CD4-positive, alpha-beta T cell (primary cell): ENCODE results near the gene PNPLA3. TPM values are rescaled to one million over a fixed set of nuclear protein-coding genes. Genes with fewer than 3 reads are reported as not detected.

ENCODE experiments used
- ATAC-seq: fragments of 200-7000 bp; cut with Tn5 transposase; one replicate; pipeline ENCODE4 v1.10.0; 2022; ENCODE audit warnings: mild to moderate bottlenecking; ENCODE audit not compliant: poor library complexity
- CTCF ChIA-PET: fragments of 350-600 bp; sonication (Branson Sonifier 250); formaldehyde crosslinking; loops from one replicate; lab custom pipeline; 2021; ENCODE audit warnings: antibody characterized with exemption, inconsistent platforms; lab: Charles Lee
- POLR2A ChIA-PET: fragments of 350-600 bp; sonication (Branson Sonifier 250); formaldehyde crosslinking; loops from one replicate; lab custom pipeline; 2021; ENCODE audit warnings: antibody characterized with exemption, inconsistent platforms; lab: Charles Lee
- DNase-seq, 14 experiments: peaks; one replicate each; pipeline ENCODE4 v3.0.0-alpha.2; 2013 to 2020; ENCODE audit warnings: mixed read lengths in 2 of 14
- H3K27ac ChIP-seq, 2 donors: one replicate each; pipeline versions ENCODE4 v1.5.1 to v1.7.0; 2013; ENCODE audit warnings: low read length in 2 of 2, low read depth in 1 of 2, mild to moderate bottlenecking in 1 of 2
- H3K27me3 ChIP-seq, 2 experiments: 1 replicate in 1 of 2; 2 replicates in 1 of 2; pipeline versions ENCODE4 v1.6.1 to v1.7.0; 2013; ENCODE audit warnings: low read length in 2 of 2, control low read depth in 1 of 2, mild to moderate bottlenecking in 1 of 2, moderate library complexity in 1 of 2; ENCODE audit not compliant: insufficient read depth in 2 of 2, control insufficient read depth in 1 of 2
- H3K36me3 ChIP-seq: one replicate; pipeline ENCODE4 v1.6.1; 2013; ENCODE audit warnings: low read length, control low read depth; ENCODE audit not compliant: insufficient read depth
- H3K4me1 ChIP-seq: one replicate; pipeline ENCODE4 v1.6.1; 2013; ENCODE audit warnings: low read length, control low read depth; ENCODE audit not compliant: insufficient read depth
- H3K4me3 ChIP-seq: one replicate; pipeline ENCODE4 v1.5.1; 2013; ENCODE audit warnings: mild to moderate bottlenecking, low read length, moderate library complexity
- H3K9me3 ChIP-seq, 2 experiments: 1 replicate in 1 of 2; 2 replicates in 1 of 2; pipeline versions ENCODE4 v1.6.1 to v1.7.0; 2013; ENCODE audit warnings: low read length in 2 of 2, mild to moderate bottlenecking in 2 of 2, control low read depth in 1 of 2, moderate library complexity in 1 of 2; ENCODE audit not compliant: control insufficient read depth in 1 of 2, insufficient read depth in 1 of 2
- H3K27ac Mint-ChIP-seq: one replicate; pipeline ENCODE4 v1.8.0; 2020; ENCODE audit warnings: mixed read lengths
- H3K27me3 Mint-ChIP-seq: one replicate; pipeline ENCODE4 v1.8.0; 2021; ENCODE audit warnings: mixed read lengths
- H3K36me3 Mint-ChIP-seq: one replicate; pipeline ENCODE4 v1.8.0; 2021; ENCODE audit warnings: low read depth, mixed read lengths
- H3K4me1 Mint-ChIP-seq: one replicate; pipeline ENCODE4 v1.8.0; 2021; ENCODE audit warnings: low read depth, mixed read lengths
- H3K4me3 Mint-ChIP-seq: one replicate; pipeline ENCODE4 v1.8.0; 2020; ENCODE audit warnings: mild to moderate bottlenecking, mixed read lengths
- H3K9me3 Mint-ChIP-seq: one replicate; pipeline ENCODE4 v1.8.0; 2020; ENCODE audit warnings: mixed read lengths
- CTCF ChIP-seq: fragments of 200-600 bp; IDR thresholded peaks from one replicate; pipeline ENCODE4 v1.8.0; 2022; ENCODE audit warnings: antibody characterized with exemption, mild to moderate bottlenecking
- intact Hi-C, 2 experiments: fragments of 100-400 bp; cut with DNase I in 1 of 2; cut with micrococcal nuclease in 1 of 2; formaldehyde crosslinking; loops; one replicate each; pipeline versions ENCODE4 v1.15.1 to v1.9.0; 2023 to 2025; cut with DNase I, micrococcal nuclease
- total RNA-seq, 174 experiments: library from RNA in 2 of 174; stranded (reverse) in 2 of 174; gene quantifications; one replicate each; pipeline ENCODE4 v1.2.3 and lab custom pipeline; 2021 to 2026

PNPLA3 gene
- total RNA-seq, 2 experiments from 2014 or later: not detected

DNA sequence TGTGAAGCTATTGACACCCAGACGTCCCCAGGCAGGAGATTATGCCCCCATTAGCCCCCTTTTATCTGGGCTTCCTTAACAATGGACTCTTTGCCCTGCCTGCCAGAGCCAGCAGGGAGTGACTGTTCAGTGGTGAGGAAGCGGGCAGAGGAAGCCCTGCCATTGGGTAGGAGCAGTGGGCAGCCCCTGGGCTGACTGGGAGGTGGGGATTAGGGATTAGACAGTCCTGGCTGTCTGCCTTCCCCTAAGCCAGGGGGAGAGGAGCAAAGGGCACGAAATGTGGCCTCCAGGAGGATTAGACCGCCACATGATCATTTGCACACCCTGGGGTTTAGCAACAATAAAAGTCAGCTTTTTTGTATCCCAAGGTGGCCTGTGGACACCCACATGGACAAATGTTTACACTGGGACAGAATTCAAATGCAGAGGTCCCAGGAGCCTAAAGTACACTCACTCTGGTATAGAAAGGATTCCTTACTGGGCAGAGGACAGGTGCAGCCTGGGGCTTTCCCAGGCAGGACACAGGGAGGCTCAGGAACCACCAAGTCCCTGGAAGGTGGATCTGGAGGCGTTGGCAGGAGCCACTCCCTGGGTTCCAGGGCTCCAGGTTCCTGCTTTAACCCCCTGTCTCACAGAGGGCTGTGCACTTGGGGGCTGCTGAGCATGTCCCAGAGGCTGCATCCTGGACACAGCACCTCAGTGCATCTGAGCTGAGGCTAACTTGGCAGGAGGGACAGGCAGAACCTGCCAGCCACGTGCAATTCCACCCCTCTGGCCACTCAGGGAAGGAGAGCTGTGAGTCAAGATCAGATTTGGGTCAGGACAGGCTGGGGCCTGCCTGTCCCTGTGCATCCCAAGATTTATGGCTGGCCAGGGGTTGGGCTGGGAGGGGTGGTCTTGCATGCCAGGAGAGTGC lies 2.1 kb downstream of the PNPLA3 start:
- DNase-seq (no peak), ATAC-seq (no peak)
- Histone ChIP-seq H3K4me3 (no peak overlapping the region), H3K4me1 (peaks cover 15% of the 10 kb centered on the region), H3K27ac (no peak overlapping the region), H3K9me3 (peaks cover 0 to 10% of the 10 kb centered on the region in 2 experiments), H3K36me3 (no peaks in the 10 kb centered on the region), H3K27me3 (peaks cover 17 to 20% of the 10 kb centered on the region in 2 experiments)
- CTCF ChIA-PET: no interaction called here
- intact Hi-C loops: no loop called here
- Mint-ChIP-seq H3K4me1 (peaks cover 5% of the 10 kb centered on the region), H3K27me3 (peaks cover 34% of the 10 kb centered on the region), H3K36me3 (no peaks in the 10 kb centered on the region), H3K9me3 (no peaks in the 10 kb centered on the region), H3K4me3 (peak overlapping the region; percentile 73), H3K27ac (no peak overlapping the region)
- POLR2A ChIA-PET: no interaction called here
- TF ChIP-seq CTCF: no peak

DNA sequence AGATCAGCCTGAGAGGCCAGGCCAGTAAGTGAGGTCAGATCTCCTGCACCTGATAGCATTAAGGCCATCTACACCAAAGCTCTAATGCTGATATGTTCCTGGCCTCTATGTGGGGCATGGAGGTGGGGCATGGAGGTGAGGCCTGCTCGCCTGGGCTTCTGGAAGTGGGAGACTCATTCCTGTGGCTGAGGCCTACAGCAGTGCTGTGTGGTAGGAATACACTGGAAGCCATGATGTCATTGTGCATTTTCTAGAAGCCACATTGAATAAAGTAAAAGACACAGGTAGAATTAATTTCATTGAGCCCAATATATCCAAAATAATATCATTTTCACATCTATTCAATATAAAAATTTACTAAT lies 2.7 kb downstream of the PNPLA3 start:
- Histone ChIP-seq H3K4me1 (peaks cover 15% of the 10 kb centered on the region), H3K27ac (no peak overlapping the region), H3K4me3 (no peak overlapping the region), H3K27me3 (peaks cover 12 to 20% of the 10 kb centered on the region in 2 experiments), H3K9me3 (peaks cover 0 to 10% of the 10 kb centered on the region in 2 experiments), H3K36me3 (no peaks in the 10 kb centered on the region)
- Mint-ChIP-seq H3K27me3 (peaks cover 28% of the 10 kb centered on the region), H3K4me1 (peaks cover 5% of the 10 kb centered on the region), H3K36me3 (no peaks in the 10 kb centered on the region), H3K9me3 (no peaks in the 10 kb centered on the region), H3K27ac (no peak overlapping the region), H3K4me3 (no peak overlapping the region)
- DNase-seq (no peak), ATAC-seq (no peak)
- ChIA-PET CTCF (no interaction called here), POLR2A (no interaction called here)
- no peak for TF ChIP-seq CTCF
- intact Hi-C loops: no loop called here

- no peaks in the 10 kb centered on the region for H3K36me3 ChIP-seq
- peaks cover 14% of the 10 kb centered on the region for H3K27me3 Mint-ChIP-seq
- ATAC-seq (no peak), DNase-seq (peak in 2 of 14 experiments; percentile 39 to 44)
- H3K27ac ChIP-seq: no peak overlapping the region
- CTCF ChIA-PET: no interaction called here
- no peaks in the 10 kb centered on the region for H3K36me3 Mint-ChIP-seq
- intact Hi-C loops: no loop called here
- H3K4me1 ChIP-seq: peaks cover 8% of the 10 kb centered on the region
- POLR2A ChIA-PET: no interaction called here
- no peaks in the 10 kb centered on the region for H3K4me1 Mint-ChIP-seq
- TF ChIP-seq CTCF: no peak
- no peaks in the 10 kb centered on the region for H3K9me3 Mint-ChIP-seq
- H3K4me3 Mint-ChIP-seq: no peak overlapping the region
- peaks cover 0 to 10% of the 10 kb centered on the region in 2 experiments for H3K9me3 ChIP-seq
- H3K27ac Mint-ChIP-seq: no peak overlapping the region
- H3K27me3 ChIP-seq: peaks cover 12 to 20% of the 10 kb centered on the region in 2 experiments
- no peak overlapping the region for H3K4me3 ChIP-seq
These were observed 4.9 kb downstream of the PNPLA3 start for GRCh38 chr22:43928468-43928867.
